ENCODE results near the gene OSBPL1A. TPM values are rescaled to one million over a fixed set of nuclear protein-coding genes. Genes with fewer than 3 reads are reported as not detected.

OSBPL1A gene
- total RNA-seq, 1 experiment from 2014 or later, result 53.1 TPM

DNA sequence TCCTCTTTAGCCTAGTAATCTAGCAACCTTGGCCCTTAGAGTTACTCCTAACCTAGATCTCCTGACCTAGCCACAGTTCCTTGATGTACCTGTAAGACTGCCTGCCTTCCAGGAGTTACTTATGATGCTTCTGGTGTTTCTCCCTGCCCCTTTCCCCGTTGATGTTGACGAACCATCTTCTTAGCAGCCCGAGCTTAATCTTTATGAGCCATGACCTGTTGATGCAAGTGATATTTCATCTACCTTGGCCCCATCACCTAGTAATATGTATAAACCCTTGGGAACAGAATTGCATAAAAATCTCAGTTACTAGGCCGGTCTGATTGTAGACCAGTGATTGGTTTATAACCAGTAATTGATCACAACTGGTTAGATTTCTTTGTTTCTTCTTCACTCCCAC, 31.6 kb upstream of the OSBPL1A start:
- no peak for DNase-seq (ENCODE audit: low spot score)
- ATAC-seq, result no peak
- Mint-ChIP-seq H3K27ac (peak overlapping the region; percentile 20; the same call in 1 of the 2 replicates), H3K27me3 (ENCODE audit: low read depth) (peaks cover 3% of the 10 kb centered on the region; the same call in 1 of the 2 replicates), H3K9me3 (no peaks in the 10 kb centered on the region), H3K4me3 (no peak overlapping the region), H3K4me1 (peaks cover 21% of the 10 kb centered on the region), H3K36me3 (peaks cover 16% of the 10 kb centered on the region)
- no peak for TF ChIP-seq ZNF138 (CRISPR knock-in tag; conservative IDR thresholded peaks at IDR 0.05)
- no peak for TF ChIP-seq FOXP4 (CRISPR knock-in tag; IDR thresholded peaks at IDR 0.05)
- TF ChIP-seq ZNF121 (CRISPR knock-in tag; IDR thresholded peaks at IDR 0.05), result no peak
- no peak for TF ChIP-seq HMGXB4 (CRISPR knock-in tag; IDR thresholded peaks at IDR 0.05)
- TF ChIP-seq, protein P1, sequence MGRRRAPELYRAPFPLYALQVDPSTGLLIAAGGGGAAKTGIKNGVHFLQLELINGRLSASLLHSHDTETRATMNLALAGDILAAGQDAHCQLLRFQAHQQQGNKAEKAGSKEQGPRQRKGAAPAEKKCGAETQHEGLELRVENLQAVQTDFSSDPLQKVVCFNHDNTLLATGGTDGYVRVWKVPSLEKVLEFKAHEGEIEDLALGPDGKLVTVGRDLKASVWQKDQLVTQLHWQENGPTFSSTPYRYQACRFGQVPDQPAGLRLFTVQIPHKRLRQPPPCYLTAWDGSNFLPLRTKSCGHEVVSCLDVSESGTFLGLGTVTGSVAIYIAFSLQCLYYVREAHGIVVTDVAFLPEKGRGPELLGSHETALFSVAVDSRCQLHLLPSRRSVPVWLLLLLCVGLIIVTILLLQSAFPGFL (CRISPR knock-in tag; IDR thresholded peaks at IDR 0.05; ENCODE audit: borderline replicate concordance), result no peak
- TF ChIP-seq CREB1 (CRISPR knock-in tag; IDR thresholded peaks at IDR 0.05), result no peak
- no peak for TF ChIP-seq ESRRA (CRISPR knock-in tag; IDR thresholded peaks at IDR 0.05; ENCODE audit: borderline replicate concordance)
- TF ChIP-seq FOXP1 (CRISPR knock-in tag; IDR thresholded peaks at IDR 0.05; ENCODE audit: borderline replicate concordance), result no peak
- no peak for TF ChIP-seq FOXK1 (CRISPR knock-in tag; IDR thresholded peaks at IDR 0.05)
- TF ChIP-seq ZBTB21 (CRISPR knock-in tag; IDR thresholded peaks at IDR 0.05; ENCODE audit: borderline replicate concordance), result no peak
- no peak for TF ChIP-seq USF2 (CRISPR knock-in tag; IDR thresholded peaks at IDR 0.05)
- TF ChIP-seq EMX1 (CRISPR knock-in tag; IDR thresholded peaks at IDR 0.05), result no peak
- TF ChIP-seq, protein P2, sequence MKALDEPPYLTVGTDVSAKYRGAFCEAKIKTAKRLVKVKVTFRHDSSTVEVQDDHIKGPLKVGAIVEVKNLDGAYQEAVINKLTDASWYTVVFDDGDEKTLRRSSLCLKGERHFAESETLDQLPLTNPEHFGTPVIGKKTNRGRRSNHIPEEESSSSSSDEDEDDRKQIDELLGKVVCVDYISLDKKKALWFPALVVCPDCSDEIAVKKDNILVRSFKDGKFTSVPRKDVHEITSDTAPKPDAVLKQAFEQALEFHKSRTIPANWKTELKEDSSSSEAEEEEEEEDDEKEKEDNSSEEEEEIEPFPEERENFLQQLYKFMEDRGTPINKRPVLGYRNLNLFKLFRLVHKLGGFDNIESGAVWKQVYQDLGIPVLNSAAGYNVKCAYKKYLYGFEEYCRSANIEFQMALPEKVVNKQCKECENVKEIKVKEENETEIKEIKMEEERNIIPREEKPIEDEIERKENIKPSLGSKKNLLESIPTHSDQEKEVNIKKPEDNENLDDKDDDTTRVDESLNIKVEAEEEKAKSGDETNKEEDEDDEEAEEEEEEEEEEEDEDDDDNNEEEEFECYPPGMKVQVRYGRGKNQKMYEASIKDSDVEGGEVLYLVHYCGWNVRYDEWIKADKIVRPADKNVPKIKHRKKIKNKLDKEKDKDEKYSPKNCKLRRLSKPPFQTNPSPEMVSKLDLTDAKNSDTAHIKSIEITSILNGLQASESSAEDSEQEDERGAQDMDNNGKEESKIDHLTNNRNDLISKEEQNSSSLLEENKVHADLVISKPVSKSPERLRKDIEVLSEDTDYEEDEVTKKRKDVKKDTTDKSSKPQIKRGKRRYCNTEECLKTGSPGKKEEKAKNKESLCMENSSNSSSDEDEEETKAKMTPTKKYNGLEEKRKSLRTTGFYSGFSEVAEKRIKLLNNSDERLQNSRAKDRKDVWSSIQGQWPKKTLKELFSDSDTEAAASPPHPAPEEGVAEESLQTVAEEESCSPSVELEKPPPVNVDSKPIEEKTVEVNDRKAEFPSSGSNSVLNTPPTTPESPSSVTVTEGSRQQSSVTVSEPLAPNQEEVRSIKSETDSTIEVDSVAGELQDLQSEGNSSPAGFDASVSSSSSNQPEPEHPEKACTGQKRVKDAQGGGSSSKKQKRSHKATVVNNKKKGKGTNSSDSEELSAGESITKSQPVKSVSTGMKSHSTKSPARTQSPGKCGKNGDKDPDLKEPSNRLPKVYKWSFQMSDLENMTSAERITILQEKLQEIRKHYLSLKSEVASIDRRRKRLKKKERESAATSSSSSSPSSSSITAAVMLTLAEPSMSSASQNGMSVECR (CRISPR knock-in tag; IDR thresholded peaks at IDR 0.05; ENCODE audit: borderline replicate concordance), result no peak
- TF ChIP-seq, protein P3, sequence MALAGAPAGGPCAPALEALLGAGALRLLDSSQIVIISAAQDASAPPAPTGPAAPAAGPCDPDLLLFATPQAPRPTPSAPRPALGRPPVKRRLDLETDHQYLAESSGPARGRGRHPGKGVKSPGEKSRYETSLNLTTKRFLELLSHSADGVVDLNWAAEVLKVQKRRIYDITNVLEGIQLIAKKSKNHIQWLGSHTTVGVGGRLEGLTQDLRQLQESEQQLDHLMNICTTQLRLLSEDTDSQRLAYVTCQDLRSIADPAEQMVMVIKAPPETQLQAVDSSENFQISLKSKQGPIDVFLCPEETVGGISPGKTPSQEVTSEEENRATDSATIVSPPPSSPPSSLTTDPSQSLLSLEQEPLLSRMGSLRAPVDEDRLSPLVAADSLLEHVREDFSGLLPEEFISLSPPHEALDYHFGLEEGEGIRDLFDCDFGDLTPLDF (CRISPR knock-in tag; IDR thresholded peaks at IDR 0.05), result no peak
- TF ChIP-seq ZNF263 (CRISPR knock-in tag; IDR thresholded peaks at IDR 0.05; ENCODE audit: low read depth), result no peak
- TF ChIP-seq, protein P4, sequence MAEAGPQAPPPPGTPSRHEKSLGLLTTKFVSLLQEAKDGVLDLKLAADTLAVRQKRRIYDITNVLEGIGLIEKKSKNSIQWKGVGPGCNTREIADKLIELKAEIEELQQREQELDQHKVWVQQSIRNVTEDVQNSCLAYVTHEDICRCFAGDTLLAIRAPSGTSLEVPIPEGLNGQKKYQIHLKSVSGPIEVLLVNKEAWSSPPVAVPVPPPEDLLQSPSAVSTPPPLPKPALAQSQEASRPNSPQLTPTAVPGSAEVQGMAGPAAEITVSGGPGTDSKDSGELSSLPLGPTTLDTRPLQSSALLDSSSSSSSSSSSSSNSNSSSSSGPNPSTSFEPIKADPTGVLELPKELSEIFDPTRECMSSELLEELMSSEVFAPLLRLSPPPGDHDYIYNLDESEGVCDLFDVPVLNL (CRISPR knock-in tag; IDR thresholded peaks at IDR 0.05; ENCODE audit: borderline replicate concordance, low read depth), result no peak
- POLR2A ChIA-PET, result no interaction called here
- CTCF ChIA-PET, result interaction anchor here (1.0 to 1.4 kb wide), 11 partner anchors 10 to 80 kb away, joined by 3 to 13 read pairs (median 4); partner anchors contain the start of gene OSBPL1A

Measured in WTC11 (cell line).